Spleen (tissue), 7 donors: ENCODE measurements around the gene ATXN10.

ENCODE experiments used
- POLR2A ChIP-seq, 3 donors: fragments of 450-650 bp; IDR thresholded peaks; one replicate each; pipeline ENCODE4 v1.5.1; 2017; ENCODE audit warnings: antibody characterized with exemption in 3 of 3, mild to moderate bottlenecking in 1 of 3
- TF ChIP-seq, protein P1 (sequence below), 11 experiments: fragments of 200-600 bp in 7 of 11; fragments of 450-650 bp in 4 of 11; sonication (generic) in 4 of 11; IDR thresholded peaks in 8 of 11; conservative IDR thresholded peaks in 3 of 11; 1 replicate in 7 of 11; 2 replicates in 4 of 11; pipeline versions ENCODE4 v1.4.0 to v1.8.0; 2016 to 2021; ENCODE audit warnings: antibody characterized with exemption in 11 of 11, inconsistent platforms in 4 of 11, mild to moderate bottlenecking in 1 of 11
- donor health status: DM: no; HTN: no; CAD: no; lungs with moderate emphysema.
- donor health status: DM: no; HTN: no; CAD: no.
- donor health status: DM: no; HTN: no; CAD: no.

DNA sequence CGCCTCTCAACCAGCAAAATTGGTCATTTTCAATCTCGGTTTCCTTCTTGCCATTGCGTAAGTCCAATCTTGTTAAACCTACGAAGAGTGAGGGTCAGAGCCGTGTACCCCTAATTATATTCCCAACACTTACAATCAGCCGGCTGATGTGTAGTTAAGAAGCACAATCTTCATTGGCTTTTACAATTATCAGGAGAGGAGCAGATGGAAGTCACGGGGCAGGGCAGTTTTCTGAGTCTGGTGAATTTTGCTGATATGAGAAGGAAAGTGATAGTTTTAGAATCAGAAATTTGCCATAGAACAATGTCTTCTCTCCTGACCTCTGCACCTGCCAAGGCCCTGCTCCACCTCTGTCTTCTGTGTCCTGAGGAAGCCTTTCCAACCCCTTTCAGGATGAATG is 35.0 kb upstream of the ATXN10 start:
- TF ChIP-seq, protein P1, sequence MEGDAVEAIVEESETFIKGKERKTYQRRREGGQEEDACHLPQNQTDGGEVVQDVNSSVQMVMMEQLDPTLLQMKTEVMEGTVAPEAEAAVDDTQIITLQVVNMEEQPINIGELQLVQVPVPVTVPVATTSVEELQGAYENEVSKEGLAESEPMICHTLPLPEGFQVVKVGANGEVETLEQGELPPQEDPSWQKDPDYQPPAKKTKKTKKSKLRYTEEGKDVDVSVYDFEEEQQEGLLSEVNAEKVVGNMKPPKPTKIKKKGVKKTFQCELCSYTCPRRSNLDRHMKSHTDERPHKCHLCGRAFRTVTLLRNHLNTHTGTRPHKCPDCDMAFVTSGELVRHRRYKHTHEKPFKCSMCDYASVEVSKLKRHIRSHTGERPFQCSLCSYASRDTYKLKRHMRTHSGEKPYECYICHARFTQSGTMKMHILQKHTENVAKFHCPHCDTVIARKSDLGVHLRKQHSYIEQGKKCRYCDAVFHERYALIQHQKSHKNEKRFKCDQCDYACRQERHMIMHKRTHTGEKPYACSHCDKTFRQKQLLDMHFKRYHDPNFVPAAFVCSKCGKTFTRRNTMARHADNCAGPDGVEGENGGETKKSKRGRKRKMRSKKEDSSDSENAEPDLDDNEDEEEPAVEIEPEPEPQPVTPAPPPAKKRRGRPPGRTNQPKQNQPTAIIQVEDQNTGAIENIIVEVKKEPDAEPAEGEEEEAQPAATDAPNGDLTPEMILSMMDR (IDR thresholded peaks at IDR 0.05 in 8 of 11, conservative IDR thresholded peaks at IDR 0.05 in 3 of 11) = no peak
- no peak for TF ChIP-seq POLR2A (IDR thresholded peaks at IDR 0.05)
